ENCODE results near the gene TMPRSS9. TPM values are rescaled to one million over a fixed set of nuclear protein-coding genes. Genes with fewer than 3 reads are reported as not detected.
"Not testable (repeated sequence)": the region's sequence is repeated elsewhere in the genome, so short reads cannot be mapped to it uniquely, and the experiment has no call there.

Gene TMPRSS9
- total RNA-seq, 1 experiment from 2014 or later = 0.66 TPM

DNA sequence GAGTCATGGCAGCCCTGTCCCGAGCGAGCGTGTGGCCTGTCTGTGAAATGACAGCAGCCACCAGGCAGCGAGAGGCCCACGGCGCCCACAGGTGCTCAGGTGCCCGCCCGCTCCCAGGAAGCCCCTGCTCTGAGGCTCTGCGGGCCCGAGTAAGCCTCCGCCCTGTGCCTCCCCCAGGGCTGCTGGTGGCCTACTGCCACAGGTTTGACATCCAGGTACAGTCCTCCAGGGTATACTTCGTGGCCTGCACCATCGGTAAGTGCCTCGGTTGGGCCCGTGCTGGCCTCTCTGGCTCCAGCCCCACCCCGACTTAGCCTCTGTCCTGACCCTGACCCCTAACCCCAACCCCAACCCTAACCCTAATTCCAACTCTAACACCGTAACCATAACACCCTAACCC is 15.0 kb upstream of the TMPRSS9 start:
- Mint-ChIP-seq H3K36me3 (ENCODE audit: insufficient read depth, unreplicated experiment) (peaks cover 21% of the 10 kb centered on the region), H3K4me1 (ENCODE audit: low read depth, unreplicated experiment) (peaks cover 8% of the 10 kb centered on the region), H3K4me3 (ENCODE audit: unreplicated experiment) (no peak overlapping the region), H3K27me3 (ENCODE audit: insufficient read depth, unreplicated experiment) (no peaks in the 10 kb centered on the region), H3K9me3 (ENCODE audit: unreplicated experiment) (no peaks in the 10 kb centered on the region), H3K27ac (ENCODE audit: unreplicated experiment) (no peak overlapping the region)
- Histone ChIP-seq H3K4me1 (peaks cover 24% of the 10 kb centered on the region), H3K27me3 (replicated peaks; ENCODE audit: control insufficient read depth, insufficient read depth, low read length) (no peaks in the 10 kb centered on the region), H3K36me3 (ENCODE audit: control insufficient read depth, insufficient read depth, low read length) (peaks cover 1% of the 10 kb centered on the region), H3K4me3 (ENCODE audit: low read depth, low read length) (no peak overlapping the region), H3K9me3 (no peaks in the 10 kb centered on the region)
- CTCF ChIA-PET = no interaction called here
- POLR2A ChIA-PET = no interaction called here
- TF ChIP-seq, protein P1, sequence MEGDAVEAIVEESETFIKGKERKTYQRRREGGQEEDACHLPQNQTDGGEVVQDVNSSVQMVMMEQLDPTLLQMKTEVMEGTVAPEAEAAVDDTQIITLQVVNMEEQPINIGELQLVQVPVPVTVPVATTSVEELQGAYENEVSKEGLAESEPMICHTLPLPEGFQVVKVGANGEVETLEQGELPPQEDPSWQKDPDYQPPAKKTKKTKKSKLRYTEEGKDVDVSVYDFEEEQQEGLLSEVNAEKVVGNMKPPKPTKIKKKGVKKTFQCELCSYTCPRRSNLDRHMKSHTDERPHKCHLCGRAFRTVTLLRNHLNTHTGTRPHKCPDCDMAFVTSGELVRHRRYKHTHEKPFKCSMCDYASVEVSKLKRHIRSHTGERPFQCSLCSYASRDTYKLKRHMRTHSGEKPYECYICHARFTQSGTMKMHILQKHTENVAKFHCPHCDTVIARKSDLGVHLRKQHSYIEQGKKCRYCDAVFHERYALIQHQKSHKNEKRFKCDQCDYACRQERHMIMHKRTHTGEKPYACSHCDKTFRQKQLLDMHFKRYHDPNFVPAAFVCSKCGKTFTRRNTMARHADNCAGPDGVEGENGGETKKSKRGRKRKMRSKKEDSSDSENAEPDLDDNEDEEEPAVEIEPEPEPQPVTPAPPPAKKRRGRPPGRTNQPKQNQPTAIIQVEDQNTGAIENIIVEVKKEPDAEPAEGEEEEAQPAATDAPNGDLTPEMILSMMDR (IDR thresholded peaks at IDR 0.05; ENCODE audit: insufficient read depth in 1 of 2, low read depth in 1 of 2, low read length in 1 of 2, severe bottlenecking in 1 of 2, unreplicated experiment in 1 of 2) = no peak
- intact Hi-C loops (cut with micrococcal nuclease; ENCODE audit: unreplicated experiment) = no loop called here
- BruUV-seq (replicated peaks) = no TSS peak
- DNase-seq = no peak

- BruUV-seq (replicated peaks) = no TSS peak
- DNase-seq = no peak
- ChIA-PET CTCF (no interaction called here), POLR2A (no interaction called here)
- Histone ChIP-seq H3K4me3 (ENCODE audit: low read depth, low read length) (no peak overlapping the region), H3K27me3 (replicated peaks; ENCODE audit: control insufficient read depth, insufficient read depth, low read length) (no peaks in the 10 kb centered on the region), H3K9me3 (no peaks in the 10 kb centered on the region), H3K36me3 (ENCODE audit: control insufficient read depth, insufficient read depth, low read length) (peaks cover 1% of the 10 kb centered on the region; the same call in 1 of the 2 replicates), H3K4me1 (peaks cover 23% of the 10 kb centered on the region)
- intact Hi-C loops (cut with micrococcal nuclease; ENCODE audit: unreplicated experiment) = no loop called here
- H3K27me3 Mint-ChIP-seq (ENCODE audit: insufficient read depth, unreplicated experiment) = no peaks in the 10 kb centered on the region
- no peaks in the 10 kb centered on the region for H3K9me3 Mint-ChIP-seq (ENCODE audit: unreplicated experiment)
- peaks cover 21% of the 10 kb centered on the region for H3K36me3 Mint-ChIP-seq (ENCODE audit: insufficient read depth, unreplicated experiment)
- H3K4me1 Mint-ChIP-seq (ENCODE audit: low read depth, unreplicated experiment) = peaks cover 8% of the 10 kb centered on the region
- no peak overlapping the region for H3K4me3 Mint-ChIP-seq (ENCODE audit: unreplicated experiment)
- TF ChIP-seq, protein P1 (IDR thresholded peaks at IDR 0.05; ENCODE audit: insufficient read depth in 1 of 2, low read depth in 1 of 2, low read length in 1 of 2, severe bottlenecking in 1 of 2, unreplicated experiment in 1 of 2) = no peak
- no peak overlapping the region for H3K27ac Mint-ChIP-seq (ENCODE audit: unreplicated experiment)
Observed at GRCh38 chr19:2345794-2346663, 14.0 kb upstream of the TMPRSS9 start.

DNA sequence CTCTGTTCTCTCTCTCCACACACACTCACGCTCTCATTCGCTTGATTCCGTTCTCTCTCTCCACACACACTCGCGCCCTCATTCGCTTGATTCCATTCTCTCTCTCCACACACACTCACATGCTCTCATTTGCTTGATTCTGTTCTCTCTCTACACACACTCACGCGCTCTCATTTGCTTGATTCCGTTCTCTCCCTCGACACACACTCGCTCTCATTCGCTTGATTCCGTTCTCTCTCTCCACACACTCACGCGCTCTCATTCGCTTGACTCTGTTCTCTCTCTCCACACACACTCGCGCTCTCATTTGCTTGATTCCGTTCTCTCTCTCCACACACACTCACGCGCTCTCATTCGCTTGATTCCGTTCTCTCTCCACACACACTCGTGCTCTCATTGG is 10.2 kb upstream of the TMPRSS9 start:
- intact Hi-C loops (cut with micrococcal nuclease; ENCODE audit: unreplicated experiment) = not testable (repeated sequence)

More for the DNA sequence above, 10.2 kb upstream of the TMPRSS9 start:
- BruUV-seq (replicated peaks); H3K27ac Mint-ChIP-seq (ENCODE audit: unreplicated experiment); H3K27me3 Mint-ChIP-seq (ENCODE audit: insufficient read depth, unreplicated experiment); H3K27me3 ChIP-seq (replicated peaks; ENCODE audit: control insufficient read depth, insufficient read depth, low read length); CTCF ChIA-PET; H3K4me1 Mint-ChIP-seq (ENCODE audit: low read depth, unreplicated experiment); H3K4me1 ChIP-seq; H3K36me3 ChIP-seq (ENCODE audit: control insufficient read depth, insufficient read depth, low read length); POLR2A ChIA-PET; H3K9me3 Mint-ChIP-seq (ENCODE audit: unreplicated experiment); H3K9me3 ChIP-seq; H3K4me3 Mint-ChIP-seq (ENCODE audit: unreplicated experiment); H3K4me3 ChIP-seq (ENCODE audit: low read depth, low read length); DNase-seq; H3K36me3 Mint-ChIP-seq (ENCODE audit: insufficient read depth, unreplicated experiment): not testable (repeated sequence)

Data from Caco-2 (cell line).